ENCODE data around the gene PIK3C2B. TPM values are rescaled to one million over a fixed set of nuclear protein-coding genes. Genes with fewer than 3 reads are reported as not detected.

The PIK3C2B gene
- total RNA-seq, 1 experiment from 2014 or later: 35.3 TPM

DNA sequence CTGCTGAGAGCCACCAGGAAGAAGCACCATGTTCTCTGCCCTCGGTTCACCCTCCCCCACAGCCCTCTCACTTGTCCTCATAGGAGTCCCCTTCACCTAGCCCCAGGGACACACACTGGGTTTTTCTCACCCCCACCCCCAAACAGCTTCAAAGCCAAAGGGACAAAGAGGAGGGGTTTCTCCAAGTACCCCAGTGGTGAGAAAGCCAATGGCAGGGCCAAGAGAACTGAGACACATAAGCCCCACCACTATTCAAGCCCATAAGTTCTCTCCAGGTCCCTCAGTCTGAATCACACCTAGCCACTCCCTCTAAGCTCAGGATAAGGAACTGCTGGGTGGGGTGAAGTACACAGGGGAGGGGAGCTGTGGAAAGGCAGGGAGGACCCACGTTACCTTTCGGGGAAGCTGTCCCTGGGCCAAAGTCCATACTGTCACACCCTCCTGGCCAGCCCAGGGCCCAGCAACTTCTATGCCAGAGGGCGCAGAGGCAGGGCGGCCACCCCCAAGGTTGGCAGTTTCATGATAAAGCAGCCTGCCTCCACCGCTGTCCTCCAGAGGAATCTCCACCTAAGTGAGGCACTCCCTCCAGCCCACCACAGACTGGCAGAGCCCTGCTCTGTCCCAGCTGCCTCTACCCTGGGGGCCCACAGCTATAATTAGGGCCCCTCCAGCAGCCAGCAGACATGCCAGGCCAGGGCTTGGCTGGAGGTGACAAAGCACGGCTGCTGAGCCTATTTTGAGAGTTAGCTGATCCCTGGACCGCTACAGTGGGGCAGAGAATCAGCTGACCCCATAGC lies 43.9 kb downstream of the PIK3C2B start:
- Histone ChIP-seq H3K4me2 (ENCODE audit: low read length) (peak overlapping the region; percentile 56), H3K9me3 (ENCODE audit: low read length) (no peaks in the 10 kb centered on the region), H3K4me1 (ENCODE audit: insufficient read depth, low read length) (peaks cover 31% of the 10 kb centered on the region), H3K4me3 (ENCODE audit: low read length) (no peak overlapping the region), H3K27ac (ENCODE audit: low read length) (peak overlapping the region; percentile 70), H3K9me2 (replicated peaks; ENCODE audit: low read length) (no peaks in the 10 kb centered on the region), H4K20me1 (ENCODE audit: low read length) (no peaks in the 10 kb centered on the region), H2AFZ (ENCODE audit: low read length) (0 out of 2 replicates have a peak overlapping the region, but pooled peaks have one; percentile 4), H3K27me3 (ENCODE audit: low read length) (no peaks in the 10 kb centered on the region), H3K9ac (ENCODE audit: low read length) (peak overlapping the region; percentile 32; the same call in 1 of the 2 replicates), H3F3A (ENCODE audit: low read length, unreplicated experiment) (no peaks in the 10 kb centered on the region), H3K79me2 (ENCODE audit: low read length) (no peaks in the 10 kb centered on the region), H3K36me3 (ENCODE audit: low read depth, low read length) (peaks cover 45% of the 10 kb centered on the region)
- ChIA-PET CTCF (interaction anchor here (0.6 to 1.6 kb wide), 3 partner anchors 43 to 840 kb away, joined by 3 to 7 read pairs (median 5); partner anchors contain the start of gene PIK3C2B), POLR2A (ENCODE audit: unreplicated experiment) (interaction anchor here (0.5 kb wide), 1 partner anchor 57 kb away, joined by 11 read pairs; no protein-coding TSS in a partner anchor)
- intact Hi-C loops (cut with micrococcal nuclease): no loop called here
- BruUV-seq (replicated peaks): no TSS peak
- no peak for TF ChIP-seq EZH2phosphoT487 (IDR thresholded peaks at IDR 0.05; ENCODE audit: borderline replicate concordance, low read length)
- no peak for TF ChIP-seq EZH2 (IDR thresholded peaks at IDR 0.05; ENCODE audit: low read length, unreplicated experiment)
- TF ChIP-seq, protein P1, sequence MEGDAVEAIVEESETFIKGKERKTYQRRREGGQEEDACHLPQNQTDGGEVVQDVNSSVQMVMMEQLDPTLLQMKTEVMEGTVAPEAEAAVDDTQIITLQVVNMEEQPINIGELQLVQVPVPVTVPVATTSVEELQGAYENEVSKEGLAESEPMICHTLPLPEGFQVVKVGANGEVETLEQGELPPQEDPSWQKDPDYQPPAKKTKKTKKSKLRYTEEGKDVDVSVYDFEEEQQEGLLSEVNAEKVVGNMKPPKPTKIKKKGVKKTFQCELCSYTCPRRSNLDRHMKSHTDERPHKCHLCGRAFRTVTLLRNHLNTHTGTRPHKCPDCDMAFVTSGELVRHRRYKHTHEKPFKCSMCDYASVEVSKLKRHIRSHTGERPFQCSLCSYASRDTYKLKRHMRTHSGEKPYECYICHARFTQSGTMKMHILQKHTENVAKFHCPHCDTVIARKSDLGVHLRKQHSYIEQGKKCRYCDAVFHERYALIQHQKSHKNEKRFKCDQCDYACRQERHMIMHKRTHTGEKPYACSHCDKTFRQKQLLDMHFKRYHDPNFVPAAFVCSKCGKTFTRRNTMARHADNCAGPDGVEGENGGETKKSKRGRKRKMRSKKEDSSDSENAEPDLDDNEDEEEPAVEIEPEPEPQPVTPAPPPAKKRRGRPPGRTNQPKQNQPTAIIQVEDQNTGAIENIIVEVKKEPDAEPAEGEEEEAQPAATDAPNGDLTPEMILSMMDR (conservative IDR thresholded peaks at IDR 0.05; ENCODE audit: low read depth, low read length): no peak
- peak; percentile 71 for ATAC-seq
- DNase-seq: peak; percentile 80

DNA sequence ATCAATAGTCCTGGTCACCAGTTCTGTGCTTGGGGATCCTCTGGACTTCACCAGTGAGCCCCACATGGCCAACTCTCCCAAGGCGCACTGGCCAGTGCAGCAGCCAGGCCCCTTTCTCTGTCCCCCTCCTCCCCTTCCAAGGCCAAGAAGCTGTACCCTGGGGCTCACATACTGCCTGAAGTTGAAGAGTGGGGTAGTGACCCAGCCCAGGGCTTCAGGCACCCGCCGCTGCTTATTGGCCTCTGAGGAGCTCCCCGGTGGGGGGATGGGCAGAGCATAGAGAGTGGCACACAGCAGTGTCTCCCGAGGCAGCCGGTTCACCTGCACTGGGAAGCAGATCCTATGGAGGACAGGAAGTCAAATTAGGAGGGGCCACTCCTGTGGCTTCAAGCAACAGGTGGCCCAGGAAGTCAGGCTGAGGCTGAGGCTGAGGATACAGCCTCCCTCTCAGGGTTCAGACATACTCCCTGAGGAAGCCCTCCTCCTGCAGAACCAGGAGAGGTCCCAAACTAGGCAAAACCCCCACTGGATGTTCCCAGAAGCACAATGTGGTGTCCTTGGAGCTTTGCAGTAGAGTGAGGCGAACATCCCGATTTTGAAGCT lies 44.8 kb downstream of the PIK3C2B start:
- Histone ChIP-seq H3K9me2 (replicated peaks; ENCODE audit: low read length) (no peaks in the 10 kb centered on the region), H3K9ac (ENCODE audit: low read length) (no peak overlapping the region), H3K4me3 (ENCODE audit: low read length) (no peak overlapping the region), H3F3A (ENCODE audit: low read length, unreplicated experiment) (peaks cover 1% of the 10 kb centered on the region), H3K4me2 (ENCODE audit: low read length) (peak overlapping the region; percentile 56; the same call in 1 of the 2 replicates), H3K27ac (ENCODE audit: low read length) (peak overlapping the region; percentile 70), H3K4me1 (ENCODE audit: insufficient read depth, low read length) (peaks cover 37% of the 10 kb centered on the region), H3K27me3 (ENCODE audit: low read length) (no peaks in the 10 kb centered on the region), H3K79me2 (ENCODE audit: low read length) (no peaks in the 10 kb centered on the region), H3K9me3 (ENCODE audit: low read length) (no peaks in the 10 kb centered on the region), H2AFZ (ENCODE audit: low read length) (no peak overlapping the region), H4K20me1 (ENCODE audit: low read length) (no peaks in the 10 kb centered on the region), H3K36me3 (ENCODE audit: low read depth, low read length) (peaks cover 47% of the 10 kb centered on the region)
- intact Hi-C loops (cut with micrococcal nuclease): no loop called here
- DNase-seq (no peak), ATAC-seq (no peak)
- POLR2A ChIA-PET (ENCODE audit: unreplicated experiment): no interaction called here
- TF ChIP-seq EZH2phosphoT487 (IDR thresholded peaks at IDR 0.05; ENCODE audit: borderline replicate concordance, low read length): no peak
- TF ChIP-seq, protein P1 (conservative IDR thresholded peaks at IDR 0.05; ENCODE audit: low read depth, low read length): no peak
- TF ChIP-seq EZH2 (IDR thresholded peaks at IDR 0.05; ENCODE audit: low read length, unreplicated experiment): no peak
- no TSS peak for BruUV-seq (replicated peaks)
- CTCF ChIA-PET: no interaction called here

Data from PC-3 (cell line).